ENCODE measurements around the gene ANKZF1.

- TF ChIP-seq POLR2A (IDR thresholded peaks at IDR 0.05) (no peak), CTCF (IDR thresholded peaks at IDR 0.05) (no peak)
Measured at GRCh38 chr2:219209236-219210195, 20.1 kb upstream of the ANKZF1 start.

Data from right lobe of liver (tissue), 4 donors.